ENCODE data around the gene TCF19. TPM values are rescaled to one million over a fixed set of nuclear protein-coding genes. Genes with fewer than 3 reads are reported as not detected.
"Not testable (repeated sequence)": the region's sequence is repeated elsewhere in the genome, so short reads cannot be mapped to it uniquely, and the experiment has no call there.

Gene TCF19
- total RNA-seq, 2 donors from 2014 or later, result 8.8 to 39.6 TPM

- Histone ChIP-seq H3K4me3 (no peak overlapping the region), H3K36me3 (no peaks in the 10 kb centered on the region), H3K9ac (ENCODE audit: low read depth in 2 of 2, low read length in 2 of 2) (no peak overlapping the region), H3K4me1 (no peaks in the 10 kb centered on the region), H3K9me3 (no peaks in the 10 kb centered on the region), H3K27me3 (no peaks in the 10 kb centered on the region), H3K27ac (no peak overlapping the region)
- TF ChIP-seq CTCF (IDR thresholded peaks at IDR 0.05), result no peak
- DNase-seq, result no peak
- intact Hi-C loops (cut with DNase I), result no loop called here
Measured at GRCh38 chr6:31190488-31190887, 32.1 kb downstream of the TCF19 start.

- not testable (repeated sequence) for H3K9ac ChIP-seq (ENCODE audit: low read depth in 2 of 2, low read length in 2 of 2); H3K4me1 ChIP-seq; H3K36me3 ChIP-seq; H3K27ac ChIP-seq; H3K4me3 ChIP-seq; H3K9me3 ChIP-seq; H3K27me3 ChIP-seq
- intact Hi-C loops (cut with DNase I), result loop anchor here (2.0 kb wide), 1 partner anchor 54 kb away; the partner anchor contains the start of gene PSORS1C2
- peak; percentile 85 for DNase-seq
- peak; percentile 57 for TF ChIP-seq CTCF (IDR thresholded peaks at IDR 0.05)
Measured at GRCh38 chr6:31192431-31193105, 34.2 kb downstream of the TCF19 start.

- TF ChIP-seq CTCF (IDR thresholded peaks at IDR 0.05), result no peak
- intact Hi-C loops (cut with DNase I), result loop anchor here (2.0 kb wide), 1 partner anchor 54 kb away; the partner anchor contains the start of gene PSORS1C2
- H3K27ac ChIP-seq, result no peak overlapping the region
- no peak overlapping the region for H3K9ac ChIP-seq (ENCODE audit: low read depth in 2 of 2, low read length in 2 of 2)
- no peaks in the 10 kb centered on the region for H3K27me3 ChIP-seq
- no peak overlapping the region for H3K4me3 ChIP-seq
- H3K36me3 ChIP-seq, result no peaks in the 10 kb centered on the region
- no peak for DNase-seq
- H3K9me3 ChIP-seq, result no peaks in the 10 kb centered on the region
- no peaks in the 10 kb centered on the region for H3K4me1 ChIP-seq
Measured at GRCh38 chr6:31193206-31193605, 34.8 kb downstream of the TCF19 start.

GRCh38 chr6:31194061-31194834 lies 35.9 kb downstream of the TCF19 start:
- H3K36me3 ChIP-seq, result no peaks in the 10 kb centered on the region
- no peak overlapping the region for H3K9ac ChIP-seq (ENCODE audit: low read depth in 2 of 2, low read length in 2 of 2)
- intact Hi-C loops (cut with DNase I), result no loop called here
- no peak for TF ChIP-seq CTCF (IDR thresholded peaks at IDR 0.05)
- H3K4me1 ChIP-seq, result no peaks in the 10 kb centered on the region
- H3K4me3 ChIP-seq, result no peak overlapping the region
- no peak for DNase-seq
- no peaks in the 10 kb centered on the region for H3K9me3 ChIP-seq
- H3K27me3 ChIP-seq, result no peaks in the 10 kb centered on the region
- no peak overlapping the region for H3K27ac ChIP-seq

- not testable (repeated sequence) for H3K4me1 ChIP-seq, H3K27ac ChIP-seq, H3K4me3 ChIP-seq
Measured at GRCh38 chr6:31195308-31195979, 37.1 kb downstream of the TCF19 start.

GRCh38 chr6:31196251-31197022 lies 38.0 kb downstream of the TCF19 start:
- DNase-seq, H3K36me3 ChIP-seq, H3K4me1 ChIP-seq, H3K9me3 ChIP-seq, H3K27me3 ChIP-seq: not testable (repeated sequence)
- Histone ChIP-seq H3K4me3 (peak overlapping the region; percentile 54), H3K9ac (ENCODE audit: low read depth in 2 of 2, low read length in 2 of 2) (peak overlapping the region; percentile 43 to 81), H3K27ac (peak overlapping the region; percentile 99)
- intact Hi-C loops (cut with DNase I), result loop anchor here (2.0 kb wide), 1 partner anchor 170 kb away; no protein-coding TSS in a partner anchor

More at GRCh38 chr6:31195308-31195979, 37.1 kb downstream of the TCF19 start:
- intact Hi-C loops (cut with DNase I); H3K9ac ChIP-seq (ENCODE audit: low read depth in 2 of 2, low read length in 2 of 2); H3K9me3 ChIP-seq; H3K27me3 ChIP-seq; DNase-seq; H3K36me3 ChIP-seq: not testable (repeated sequence)
